Measurements from ENCODE around the gene COL17A1.
A peak's percentile ranks its signal among the peaks of the same experiment; 100 is the strongest.

DNA sequence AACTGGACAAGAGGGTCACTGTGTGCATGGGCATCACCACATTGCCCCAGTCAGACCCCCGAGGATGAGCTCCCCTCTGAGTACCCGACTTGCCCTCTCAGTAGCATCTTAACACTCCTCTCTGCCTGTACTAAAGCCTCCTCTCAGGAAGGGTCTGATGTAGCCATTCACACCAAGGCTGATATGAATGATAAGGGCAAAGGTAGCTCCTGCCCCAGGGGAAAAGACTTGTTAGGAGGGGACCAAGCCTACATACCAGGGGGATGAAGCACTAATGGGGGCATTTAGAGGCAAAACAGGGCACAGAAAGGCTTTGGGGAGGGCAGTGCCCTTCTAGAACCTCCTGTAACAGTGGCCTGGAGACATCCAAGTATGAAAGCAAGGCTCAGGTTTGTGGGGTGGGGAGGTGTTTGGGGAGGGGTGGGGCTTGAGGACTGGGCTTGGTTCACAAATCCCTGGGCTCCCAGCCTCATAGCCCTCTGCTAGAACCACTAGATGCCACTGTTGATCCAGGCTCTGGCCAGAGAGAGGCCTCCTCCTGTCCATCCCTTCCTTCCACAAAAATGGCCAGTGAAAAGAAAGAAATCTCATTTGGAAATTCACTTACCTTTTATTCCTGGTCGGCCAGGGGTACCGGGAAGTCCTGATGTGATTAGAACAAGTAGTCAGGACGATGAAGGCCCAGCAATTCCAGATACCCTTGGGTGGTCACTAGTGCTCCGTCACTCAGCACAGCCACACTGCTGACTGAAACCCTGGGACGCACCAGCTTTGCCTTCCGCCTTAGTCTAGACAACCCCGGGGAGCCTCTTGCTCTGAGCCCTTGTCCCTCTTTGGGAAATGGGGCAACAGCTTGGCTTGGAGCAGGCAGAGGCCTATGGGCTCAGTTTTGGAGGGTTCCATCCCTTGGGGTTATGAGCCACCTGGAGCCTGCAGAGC is 40.3 kb downstream of the COL17A1 start:
- TF ChIP-seq CTCF (conservative IDR thresholded peaks at IDR 0.05 in 1 of 2, IDR thresholded peaks at IDR 0.05 in 1 of 2; ENCODE audit: low read depth in 1 of 2, low read length in 2 of 2) (peak; percentile 76 to 84), EZH2 (IDR thresholded peaks at IDR 0.05; ENCODE audit: low read length, missing control alignments) (no peak)

Measured in fibroblast of lung (primary cell).